NCI-H510A treated with DMSO at 0.1 percent for 48 hours (cell line): ENCODE measurements around the gene C6.
"Not testable (repeated sequence)": the region's sequence is repeated elsewhere in the genome, so short reads cannot be mapped to it uniquely, and the experiment has no call there.

Experiments used
- DNase-seq: peaks from one replicate; lab custom pipeline; 2025; lab: John Stamatoyannopoulos, UW

Gene C6

GRCh38 chr5:41199660-41200059 lies 13.7 kb downstream of the C6 start:
- no peak for DNase-seq

GRCh38 chr5:41196197-41196596 lies 17.1 kb downstream of the C6 start:
- DNase-seq: no peak

GRCh38 chr5:41195228-41195627 lies 18.1 kb downstream of the C6 start:
- no peak for DNase-seq

GRCh38 chr5:41194339-41194738 lies 19.0 kb downstream of the C6 start:
- DNase-seq: no peak

- DNase-seq: no peak
These were observed 19.7 kb downstream of the C6 start for GRCh38 chr5:41193456-41194205.

- no peak for DNase-seq
These were observed 22.1 kb downstream of the C6 start for GRCh38 chr5:41191249-41191648.

- no peak for DNase-seq
These were observed 27.2 kb downstream of the C6 start for GRCh38 chr5:41186143-41186542.

- DNase-seq: not testable (repeated sequence)
These were observed 30.0 kb downstream of the C6 start for GRCh38 chr5:41183331-41183730.

- DNase-seq: no peak
These were observed 30.7 kb downstream of the C6 start for GRCh38 chr5:41182666-41183065.

- no peak for DNase-seq
These were observed 31.4 kb downstream of the C6 start for GRCh38 chr5:41181691-41182564.

- no peak for DNase-seq
These were observed 36.4 kb downstream of the C6 start for GRCh38 chr5:41176952-41177351.

GRCh38 chr5:41172012-41172411 lies 41.3 kb downstream of the C6 start:
- no peak for DNase-seq

- DNase-seq: no peak
These were observed 52.1 kb downstream of the C6 start for GRCh38 chr5:41161271-41161670.

- DNase-seq: no peak
These were observed 55.9 kb downstream of the C6 start for GRCh38 chr5:41157272-41157894.

- no peak for DNase-seq
These were observed 56.6 kb downstream of the C6 start for GRCh38 chr5:41156739-41157138.

GRCh38 chr5:41154491-41154890 lies 58.8 kb downstream of the C6 start:
- no peak for DNase-seq

- DNase-seq: no peak
These were observed 61.8 kb downstream of the C6 start for GRCh38 chr5:41151564-41151963.

GRCh38 chr5:41148448-41148847 lies 64.9 kb downstream of the C6 start:
- DNase-seq: no peak

GRCh38 chr5:41145306-41145705 lies 68.0 kb downstream of the C6 start:
- DNase-seq: no peak

GRCh38 chr5:41143131-41143901 lies 70.0 kb downstream of the C6 start:
- no peak for DNase-seq

- DNase-seq: no peak
These were observed 85.2 kb downstream of the C6 start for GRCh38 chr5:41127967-41128690.
